ENCODE measurements around the gene SEMA6A. TPM values are rescaled to one million over a fixed set of nuclear protein-coding genes. Genes with fewer than 3 reads are reported as not detected.

Gene SEMA6A
- polyA plus RNA-seq, 3 donors = 0.16 TPM; not detected in 2

- H3K27ac Mint-ChIP-seq = no peak overlapping the region
- Histone ChIP-seq H3K9ac (ENCODE audit: insufficient read depth, low read length, poor library complexity, severe bottlenecking) (no peak overlapping the region), H3K4me1 (ENCODE audit: control insufficient read depth in 1 of 2, insufficient read depth in 2 of 2, low read length in 2 of 2) (no peaks in the 10 kb centered on the region), H3K79me2 (ENCODE audit: insufficient read depth, low read length) (no peaks in the 10 kb centered on the region), H3K36me3 (replicated peaks in 1 of 2; ENCODE audit: control insufficient read depth in 1 of 2, insufficient read depth in 2 of 2, low read length in 2 of 2) (no peaks in the 10 kb centered on the region), H3K4me2 (replicated peaks; ENCODE audit: extremely low read depth, low read length, poor library complexity, severe bottlenecking) (no peak overlapping the region), H3K4me3 (replicated peaks in 1 of 3; ENCODE audit: low read depth in 2 of 3, low read length in 3 of 3) (no peak overlapping the region), H3K9me3 (replicated peaks in 1 of 2; ENCODE audit: control insufficient read depth in 1 of 2, insufficient read depth in 1 of 2, low read length in 2 of 2) (peaks cover 13 to 19% of the 10 kb centered on the region in 2 donors), H4K20me1 (ENCODE audit: insufficient read depth, low read length) (no peaks in the 10 kb centered on the region), H3K27ac (ENCODE audit: low read depth in 1 of 2, low read length in 2 of 2) (no peak overlapping the region), H2AFZ (ENCODE audit: insufficient read depth, low read depth, low read length, poor library complexity, severe bottlenecking) (no peak overlapping the region), H3K27me3 (ENCODE audit: control insufficient read depth in 2 of 2, insufficient read depth in 2 of 2, low read length in 2 of 2) (no peaks in the 10 kb centered on the region)
- H3K36me3 Mint-ChIP-seq = peaks cover 0 to 4% of the 10 kb centered on the region in 2 donors
- H3K27me3 Mint-ChIP-seq (ENCODE audit: low read depth in 3 of 3) = no peaks in the 10 kb centered on the region
- no peak for TF ChIP-seq CTCF (IDR thresholded peaks at IDR 0.05)
- intact Hi-C loops (cut with micrococcal nuclease) = no loop called here
- H3K4me1 Mint-ChIP-seq = no peaks in the 10 kb centered on the region
- H3K9me3 Mint-ChIP-seq = peaks cover 10 to 21% (median 15%) of the 10 kb centered on the region in 7 donors
- DNase-seq = no peak
- no peak overlapping the region for H3K4me3 Mint-ChIP-seq
- whole genome bisulfite sequencing (ENCODE audit: insufficient coverage) = 100% methylated on average over 1 of the region's 4 CpGs
Observed at GRCh38 chr5:116476897-116477537, 97.6 kb downstream of the SEMA6A start.

GRCh38 chr5:116475338-116475737, 99.3 kb downstream of the SEMA6A start:
- H3K36me3 Mint-ChIP-seq = peaks cover 0 to 2% of the 10 kb centered on the region in 2 donors
- no peak for TF ChIP-seq CTCF (IDR thresholded peaks at IDR 0.05)
- WGBS (ENCODE audit: insufficient coverage) = 100% methylated on average over 3 of the region's 5 CpGs
- Histone ChIP-seq H3K4me2 (replicated peaks; ENCODE audit: extremely low read depth, low read length, poor library complexity, severe bottlenecking) (no peak overlapping the region), H3K27ac (ENCODE audit: low read depth in 1 of 2, low read length in 2 of 2) (no peak overlapping the region), H3K27me3 (ENCODE audit: control insufficient read depth in 2 of 2, insufficient read depth in 2 of 2, low read length in 2 of 2) (no peaks in the 10 kb centered on the region), H2AFZ (ENCODE audit: insufficient read depth, low read depth, low read length, poor library complexity, severe bottlenecking) (no peak overlapping the region), H4K20me1 (ENCODE audit: insufficient read depth, low read length) (no peaks in the 10 kb centered on the region), H3K4me3 (replicated peaks in 1 of 3; ENCODE audit: low read depth in 2 of 3, low read length in 3 of 3) (no peak overlapping the region), H3K79me2 (ENCODE audit: insufficient read depth, low read length) (no peaks in the 10 kb centered on the region), H3K9me3 (replicated peaks in 1 of 2; ENCODE audit: control insufficient read depth in 1 of 2, insufficient read depth in 1 of 2, low read length in 2 of 2) (peaks cover 13 to 19% of the 10 kb centered on the region in 2 donors), H3K9ac (ENCODE audit: insufficient read depth, low read length, poor library complexity, severe bottlenecking) (no peak overlapping the region), H3K36me3 (replicated peaks in 1 of 2; ENCODE audit: control insufficient read depth in 1 of 2, insufficient read depth in 2 of 2, low read length in 2 of 2) (no peaks in the 10 kb centered on the region), H3K4me1 (ENCODE audit: control insufficient read depth in 1 of 2, insufficient read depth in 2 of 2, low read length in 2 of 2) (no peaks in the 10 kb centered on the region)
- intact Hi-C loops (cut with micrococcal nuclease) = no loop called here
- H3K4me3 Mint-ChIP-seq = no peak overlapping the region
- H3K27me3 Mint-ChIP-seq (ENCODE audit: low read depth in 3 of 3) = no peaks in the 10 kb centered on the region
- no peaks in the 10 kb centered on the region for H3K4me1 Mint-ChIP-seq
- no peak overlapping the region for H3K27ac Mint-ChIP-seq
- DNase-seq = no peak
- peaks cover 10 to 21% (median 15%) of the 10 kb centered on the region in 7 donors for H3K9me3 Mint-ChIP-seq

Data from CD14-positive monocyte (primary cell).